ENCODE results near the gene PAEP. TPM values are rescaled to one million over a fixed set of nuclear protein-coding genes. Genes with fewer than 3 reads are reported as not detected.

PAEP gene
- total RNA-seq, 1 donor from 2014 or later: not detected

DNA sequence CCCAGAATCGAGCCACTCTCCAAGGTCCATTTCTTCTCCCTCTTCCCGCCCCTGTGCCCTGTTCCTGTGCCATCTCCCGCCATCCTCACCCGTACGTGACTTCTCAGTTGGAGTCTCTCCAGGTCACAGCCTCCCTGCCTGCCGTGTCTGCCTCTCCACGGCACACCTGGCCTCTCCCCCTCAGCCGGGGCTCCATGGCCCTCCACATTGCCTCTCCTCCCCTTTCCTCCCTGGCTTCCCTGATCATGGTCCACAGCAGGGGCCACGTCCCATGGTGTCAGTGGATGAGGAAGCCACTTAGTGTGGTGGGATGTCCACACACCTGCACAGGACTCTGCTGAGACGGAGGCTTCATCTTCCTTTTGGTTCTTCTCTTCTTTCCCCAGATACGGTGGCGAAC, 2.3 kb downstream of the PAEP start:
- H3K27ac ChIP-seq: no peak overlapping the region
- TF ChIP-seq, protein P1, sequence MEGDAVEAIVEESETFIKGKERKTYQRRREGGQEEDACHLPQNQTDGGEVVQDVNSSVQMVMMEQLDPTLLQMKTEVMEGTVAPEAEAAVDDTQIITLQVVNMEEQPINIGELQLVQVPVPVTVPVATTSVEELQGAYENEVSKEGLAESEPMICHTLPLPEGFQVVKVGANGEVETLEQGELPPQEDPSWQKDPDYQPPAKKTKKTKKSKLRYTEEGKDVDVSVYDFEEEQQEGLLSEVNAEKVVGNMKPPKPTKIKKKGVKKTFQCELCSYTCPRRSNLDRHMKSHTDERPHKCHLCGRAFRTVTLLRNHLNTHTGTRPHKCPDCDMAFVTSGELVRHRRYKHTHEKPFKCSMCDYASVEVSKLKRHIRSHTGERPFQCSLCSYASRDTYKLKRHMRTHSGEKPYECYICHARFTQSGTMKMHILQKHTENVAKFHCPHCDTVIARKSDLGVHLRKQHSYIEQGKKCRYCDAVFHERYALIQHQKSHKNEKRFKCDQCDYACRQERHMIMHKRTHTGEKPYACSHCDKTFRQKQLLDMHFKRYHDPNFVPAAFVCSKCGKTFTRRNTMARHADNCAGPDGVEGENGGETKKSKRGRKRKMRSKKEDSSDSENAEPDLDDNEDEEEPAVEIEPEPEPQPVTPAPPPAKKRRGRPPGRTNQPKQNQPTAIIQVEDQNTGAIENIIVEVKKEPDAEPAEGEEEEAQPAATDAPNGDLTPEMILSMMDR (IDR thresholded peaks at IDR 0.05): no peak
- no peaks in the 10 kb centered on the region for H3K4me1 ChIP-seq
- H3K36me3 ChIP-seq: no peaks in the 10 kb centered on the region
- no peaks in the 10 kb centered on the region for H3K9me3 ChIP-seq
- H3K4me3 ChIP-seq: no peak overlapping the region
- DNase-seq (ENCODE audit: low spot score in 2 of 2): no peak
- intact Hi-C loops (cut with DNase I): no loop called here
- H3K27me3 ChIP-seq: no peaks in the 10 kb centered on the region

DNA sequence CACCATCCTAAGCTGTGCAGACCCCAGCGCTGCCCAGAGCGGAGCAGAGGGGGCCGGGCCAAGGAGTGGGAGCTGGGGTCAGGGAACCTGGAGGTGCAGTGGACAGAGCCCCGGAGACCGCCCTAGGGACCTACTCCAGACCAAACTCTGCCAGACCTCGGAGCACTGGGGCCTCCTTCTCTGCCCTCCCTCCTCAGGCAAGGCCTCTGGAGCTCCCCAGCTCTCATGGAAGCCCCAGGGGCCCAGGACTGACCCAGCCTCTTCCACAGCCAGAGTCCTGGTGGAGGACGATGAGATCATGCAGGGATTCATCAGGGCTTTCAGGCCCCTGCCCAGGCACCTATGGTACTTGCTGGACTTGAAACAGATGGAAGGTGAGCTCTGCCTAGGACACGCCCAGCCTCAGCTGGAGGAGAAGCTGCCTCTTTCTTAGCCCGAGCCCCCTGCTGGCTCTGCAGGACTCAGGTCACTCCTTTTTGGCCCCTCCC, 3.6 kb downstream of the PAEP start:
- Histone ChIP-seq H3K4me1 (no peaks in the 10 kb centered on the region), H3K27me3 (no peaks in the 10 kb centered on the region), H3K36me3 (no peaks in the 10 kb centered on the region), H3K4me3 (no peak overlapping the region), H3K9me3 (no peaks in the 10 kb centered on the region), H3K27ac (no peak overlapping the region)
- DNase-seq (ENCODE audit: low spot score in 2 of 2): no peak
- TF ChIP-seq, protein P1 (IDR thresholded peaks at IDR 0.05): no peak
- intact Hi-C loops (cut with DNase I): no loop called here

GRCh38 chr9:135565636-135566035, 4.1 kb downstream of the PAEP start:
- no peak for DNase-seq (ENCODE audit: low spot score in 2 of 2)
- no peaks in the 10 kb centered on the region for H3K9me3 ChIP-seq
- H3K27me3 ChIP-seq: no peaks in the 10 kb centered on the region
- intact Hi-C loops (cut with DNase I): no loop called here
- H3K4me1 ChIP-seq: no peaks in the 10 kb centered on the region
- no peak overlapping the region for H3K27ac ChIP-seq
- no peaks in the 10 kb centered on the region for H3K36me3 ChIP-seq
- no peak overlapping the region for H3K4me3 ChIP-seq
- TF ChIP-seq, protein P1 (IDR thresholded peaks at IDR 0.05): no peak

DNA sequence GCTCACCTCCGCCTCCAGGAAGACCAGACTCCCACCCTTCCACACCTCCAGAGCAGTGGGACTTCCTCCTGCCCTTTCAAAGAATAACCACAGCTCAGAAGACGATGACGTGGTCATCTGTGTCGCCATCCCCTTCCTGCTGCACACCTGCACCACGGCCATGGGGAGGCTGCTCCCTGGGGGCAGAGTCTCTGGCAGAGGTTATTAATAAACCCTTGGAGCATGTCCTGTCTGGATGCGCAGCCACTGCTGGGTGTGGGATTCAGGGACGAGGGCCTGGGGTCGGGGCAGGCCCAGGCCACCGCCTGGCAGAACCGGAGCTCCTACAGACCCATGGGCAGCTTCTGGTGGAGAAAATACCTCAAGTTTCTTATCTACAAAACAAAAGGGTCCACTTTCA, 5.0 kb downstream of the PAEP start:
- no peaks in the 10 kb centered on the region for H3K4me1 ChIP-seq
- H3K9me3 ChIP-seq: no peaks in the 10 kb centered on the region
- no peaks in the 10 kb centered on the region for H3K36me3 ChIP-seq
- H3K27me3 ChIP-seq: no peaks in the 10 kb centered on the region
- TF ChIP-seq, protein P1 (IDR thresholded peaks at IDR 0.05): no peak
- no peak overlapping the region for H3K27ac ChIP-seq
- DNase-seq (ENCODE audit: low spot score in 2 of 2): no peak
- H3K4me3 ChIP-seq: no peak overlapping the region
- intact Hi-C loops (cut with DNase I): no loop called here

DNA sequence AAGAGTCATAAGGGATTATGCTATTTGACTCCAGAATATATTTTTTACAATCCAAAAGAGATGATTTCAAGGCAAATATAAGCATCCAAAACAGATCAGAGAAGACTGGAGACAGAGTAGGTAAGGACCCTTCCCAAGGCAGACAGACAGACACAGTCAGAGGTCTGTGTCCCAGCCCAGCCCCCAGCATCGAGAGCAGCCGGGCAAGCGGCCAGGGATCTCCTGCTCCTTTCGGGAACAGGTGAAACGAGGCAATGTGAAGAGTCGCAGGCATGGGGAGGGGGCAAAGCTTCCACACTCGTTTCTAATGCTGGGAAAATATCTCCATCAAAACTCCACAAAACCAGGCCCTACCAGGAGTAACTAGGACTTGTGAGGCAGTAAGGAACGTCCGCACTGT, 5.8 kb downstream of the PAEP start:
- no peak overlapping the region for H3K4me3 ChIP-seq
- intact Hi-C loops (cut with DNase I): no loop called here
- H3K9me3 ChIP-seq: no peaks in the 10 kb centered on the region
- H3K36me3 ChIP-seq: no peaks in the 10 kb centered on the region
- H3K27me3 ChIP-seq: no peaks in the 10 kb centered on the region
- DNase-seq (ENCODE audit: low spot score in 2 of 2): no peak
- no peak overlapping the region for H3K27ac ChIP-seq
- no peaks in the 10 kb centered on the region for H3K4me1 ChIP-seq
- TF ChIP-seq, protein P1 (IDR thresholded peaks at IDR 0.05): no peak

DNA sequence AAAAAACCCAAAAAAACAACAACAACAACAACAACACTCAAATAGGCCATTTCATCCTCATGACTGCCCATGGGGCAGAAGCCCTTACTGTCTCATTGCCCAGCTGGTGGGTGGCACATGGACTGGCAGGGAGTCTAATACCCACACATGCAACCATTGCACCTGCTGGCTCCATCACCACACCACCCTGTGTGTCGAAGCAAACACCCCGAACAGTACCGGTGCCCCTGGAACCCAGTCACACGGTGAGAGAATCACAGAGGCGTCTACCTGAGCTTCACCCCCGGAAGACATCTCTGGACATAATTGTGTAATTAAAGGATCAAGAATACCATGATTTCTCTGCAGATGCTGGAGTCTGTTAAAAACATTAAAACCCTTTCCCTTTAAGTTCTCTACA, 6.5 kb downstream of the PAEP start:
- Histone ChIP-seq H3K9me3 (no peaks in the 10 kb centered on the region), H3K27me3 (no peaks in the 10 kb centered on the region), H3K4me3 (no peak overlapping the region), H3K36me3 (no peaks in the 10 kb centered on the region), H3K4me1 (no peaks in the 10 kb centered on the region), H3K27ac (no peak overlapping the region)
- TF ChIP-seq, protein P1 (IDR thresholded peaks at IDR 0.05): no peak
- DNase-seq (ENCODE audit: low spot score in 2 of 2): no peak
- intact Hi-C loops (cut with DNase I): no loop called here

All from ascending aorta (tissue), 2 donors.